ENCODE data around the gene C19orf44. TPM values are rescaled to one million over a fixed set of nuclear protein-coding genes. Genes with fewer than 3 reads are reported as not detected.

C19orf44 gene
- total and polyA plus RNA-seq, 2 experiments from 2014 or later, result 2.5 to 5.9 TPM

DNA sequence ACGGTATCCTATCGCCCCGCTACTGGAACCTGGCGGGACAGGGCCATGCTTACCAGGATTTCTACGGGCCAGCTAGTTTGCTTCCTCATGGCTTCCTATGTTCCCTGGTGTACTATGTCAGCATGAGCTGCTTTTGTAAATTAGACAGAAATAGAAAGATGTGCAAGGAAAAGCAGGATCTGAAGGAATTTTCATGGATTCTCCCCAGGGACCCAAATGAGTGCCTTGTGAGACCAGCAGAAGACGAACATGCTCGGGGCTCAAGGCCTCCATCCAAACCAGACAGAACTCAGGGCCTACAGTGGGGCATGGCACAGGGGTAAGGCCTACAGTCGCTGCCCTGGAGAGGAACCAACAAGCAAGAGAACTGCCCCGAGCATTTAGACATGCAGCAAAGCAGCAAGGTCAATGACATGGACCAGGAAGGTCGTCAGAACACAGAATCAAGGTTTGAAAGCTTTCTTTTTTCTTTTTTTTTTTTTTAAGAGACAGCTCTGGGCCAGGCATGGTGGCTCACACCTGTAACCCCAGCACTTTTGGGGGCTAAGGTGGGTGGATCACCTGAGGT lies 41.8 kb upstream of the C19orf44 start:
- no peaks in the 10 kb centered on the region for H3K9me3 Mint-ChIP-seq

DNA sequence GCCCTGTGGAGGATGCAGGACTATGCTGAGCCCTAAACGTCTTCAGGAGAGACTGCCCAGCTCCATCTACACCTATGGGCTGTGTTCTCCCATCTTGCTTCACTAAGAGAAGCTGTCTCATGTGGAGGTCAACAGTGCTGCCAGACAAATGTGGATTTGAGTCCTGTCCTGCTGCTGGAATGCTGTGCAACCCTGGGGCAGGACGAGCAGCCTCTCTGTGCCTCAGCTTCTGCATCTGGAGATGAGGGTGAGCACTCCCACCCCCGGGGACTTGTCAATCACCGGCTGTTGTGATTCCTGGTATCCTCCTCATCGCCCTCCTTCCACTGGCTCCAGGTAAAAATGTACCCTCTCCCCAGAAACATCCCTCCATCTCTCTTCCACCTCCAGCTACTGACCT lies 40.7 kb upstream of the C19orf44 start:
- Mint-ChIP-seq H3K27ac (no peak overlapping the region), H3K36me3 (ENCODE audit: low read depth) (peaks cover 3% of the 10 kb centered on the region; the same call in 1 of the 3 replicates), H3K4me3 (no peak overlapping the region; the same call in 2 of the 3 replicates), H3K4me1 (peaks cover 45% of the 10 kb centered on the region), H3K27me3 (ENCODE audit: insufficient read depth, low read depth, poor library complexity) (peaks cover 11% of the 10 kb centered on the region), H3K9me3 (no peaks in the 10 kb centered on the region)
- no peaks in the 10 kb centered on the region for H3K9me2 ChIP-seq (ENCODE audit: insufficient read depth)
- no peak overlapping the region for H3K4me3 ChIP-seq
- ATAC-seq (no peak), DNase-seq (ENCODE audit: low spot score) (no peak)
- no peaks in the 10 kb centered on the region for H3K36me3 ChIP-seq (ENCODE audit: insufficient read depth)
- H3K79me2 ChIP-seq (replicated peaks; ENCODE audit: insufficient read depth), result peaks cover 100% of the 10 kb centered on the region
- no peak overlapping the region for H3K27ac ChIP-seq (ENCODE audit: low read depth)
- H3F3A ChIP-seq (replicated peaks; ENCODE audit: low read depth), result no peaks in the 10 kb centered on the region; the same call in 1 of the 2 replicates
- H3K4me2 ChIP-seq, result no peak overlapping the region
- peaks cover 35% of the 10 kb centered on the region for H3K4me1 ChIP-seq (ENCODE audit: insufficient read depth)
- no peaks in the 10 kb centered on the region for H3K27me3 ChIP-seq (ENCODE audit: insufficient read depth)
- no peak overlapping the region for H2AFZ ChIP-seq
- peaks cover 36% of the 10 kb centered on the region for H4K20me1 ChIP-seq (replicated peaks; ENCODE audit: insufficient read depth)
- no peak for TF ChIP-seq JUNB (IDR thresholded peaks at IDR 0.05; ENCODE audit: unreplicated experiment)
- no peak for TF ChIP-seq ZNF114 (CRISPR knock-in tag; IDR thresholded peaks at IDR 0.05)
- no peak for TF ChIP-seq STAT1 (IDR thresholded peaks at IDR 0.05; ENCODE audit: unreplicated experiment)
- no peak for TF ChIP-seq POLR2AphosphoS5 (IDR thresholded peaks at IDR 0.05; ENCODE audit: low read depth)
- TF ChIP-seq, protein P1, sequence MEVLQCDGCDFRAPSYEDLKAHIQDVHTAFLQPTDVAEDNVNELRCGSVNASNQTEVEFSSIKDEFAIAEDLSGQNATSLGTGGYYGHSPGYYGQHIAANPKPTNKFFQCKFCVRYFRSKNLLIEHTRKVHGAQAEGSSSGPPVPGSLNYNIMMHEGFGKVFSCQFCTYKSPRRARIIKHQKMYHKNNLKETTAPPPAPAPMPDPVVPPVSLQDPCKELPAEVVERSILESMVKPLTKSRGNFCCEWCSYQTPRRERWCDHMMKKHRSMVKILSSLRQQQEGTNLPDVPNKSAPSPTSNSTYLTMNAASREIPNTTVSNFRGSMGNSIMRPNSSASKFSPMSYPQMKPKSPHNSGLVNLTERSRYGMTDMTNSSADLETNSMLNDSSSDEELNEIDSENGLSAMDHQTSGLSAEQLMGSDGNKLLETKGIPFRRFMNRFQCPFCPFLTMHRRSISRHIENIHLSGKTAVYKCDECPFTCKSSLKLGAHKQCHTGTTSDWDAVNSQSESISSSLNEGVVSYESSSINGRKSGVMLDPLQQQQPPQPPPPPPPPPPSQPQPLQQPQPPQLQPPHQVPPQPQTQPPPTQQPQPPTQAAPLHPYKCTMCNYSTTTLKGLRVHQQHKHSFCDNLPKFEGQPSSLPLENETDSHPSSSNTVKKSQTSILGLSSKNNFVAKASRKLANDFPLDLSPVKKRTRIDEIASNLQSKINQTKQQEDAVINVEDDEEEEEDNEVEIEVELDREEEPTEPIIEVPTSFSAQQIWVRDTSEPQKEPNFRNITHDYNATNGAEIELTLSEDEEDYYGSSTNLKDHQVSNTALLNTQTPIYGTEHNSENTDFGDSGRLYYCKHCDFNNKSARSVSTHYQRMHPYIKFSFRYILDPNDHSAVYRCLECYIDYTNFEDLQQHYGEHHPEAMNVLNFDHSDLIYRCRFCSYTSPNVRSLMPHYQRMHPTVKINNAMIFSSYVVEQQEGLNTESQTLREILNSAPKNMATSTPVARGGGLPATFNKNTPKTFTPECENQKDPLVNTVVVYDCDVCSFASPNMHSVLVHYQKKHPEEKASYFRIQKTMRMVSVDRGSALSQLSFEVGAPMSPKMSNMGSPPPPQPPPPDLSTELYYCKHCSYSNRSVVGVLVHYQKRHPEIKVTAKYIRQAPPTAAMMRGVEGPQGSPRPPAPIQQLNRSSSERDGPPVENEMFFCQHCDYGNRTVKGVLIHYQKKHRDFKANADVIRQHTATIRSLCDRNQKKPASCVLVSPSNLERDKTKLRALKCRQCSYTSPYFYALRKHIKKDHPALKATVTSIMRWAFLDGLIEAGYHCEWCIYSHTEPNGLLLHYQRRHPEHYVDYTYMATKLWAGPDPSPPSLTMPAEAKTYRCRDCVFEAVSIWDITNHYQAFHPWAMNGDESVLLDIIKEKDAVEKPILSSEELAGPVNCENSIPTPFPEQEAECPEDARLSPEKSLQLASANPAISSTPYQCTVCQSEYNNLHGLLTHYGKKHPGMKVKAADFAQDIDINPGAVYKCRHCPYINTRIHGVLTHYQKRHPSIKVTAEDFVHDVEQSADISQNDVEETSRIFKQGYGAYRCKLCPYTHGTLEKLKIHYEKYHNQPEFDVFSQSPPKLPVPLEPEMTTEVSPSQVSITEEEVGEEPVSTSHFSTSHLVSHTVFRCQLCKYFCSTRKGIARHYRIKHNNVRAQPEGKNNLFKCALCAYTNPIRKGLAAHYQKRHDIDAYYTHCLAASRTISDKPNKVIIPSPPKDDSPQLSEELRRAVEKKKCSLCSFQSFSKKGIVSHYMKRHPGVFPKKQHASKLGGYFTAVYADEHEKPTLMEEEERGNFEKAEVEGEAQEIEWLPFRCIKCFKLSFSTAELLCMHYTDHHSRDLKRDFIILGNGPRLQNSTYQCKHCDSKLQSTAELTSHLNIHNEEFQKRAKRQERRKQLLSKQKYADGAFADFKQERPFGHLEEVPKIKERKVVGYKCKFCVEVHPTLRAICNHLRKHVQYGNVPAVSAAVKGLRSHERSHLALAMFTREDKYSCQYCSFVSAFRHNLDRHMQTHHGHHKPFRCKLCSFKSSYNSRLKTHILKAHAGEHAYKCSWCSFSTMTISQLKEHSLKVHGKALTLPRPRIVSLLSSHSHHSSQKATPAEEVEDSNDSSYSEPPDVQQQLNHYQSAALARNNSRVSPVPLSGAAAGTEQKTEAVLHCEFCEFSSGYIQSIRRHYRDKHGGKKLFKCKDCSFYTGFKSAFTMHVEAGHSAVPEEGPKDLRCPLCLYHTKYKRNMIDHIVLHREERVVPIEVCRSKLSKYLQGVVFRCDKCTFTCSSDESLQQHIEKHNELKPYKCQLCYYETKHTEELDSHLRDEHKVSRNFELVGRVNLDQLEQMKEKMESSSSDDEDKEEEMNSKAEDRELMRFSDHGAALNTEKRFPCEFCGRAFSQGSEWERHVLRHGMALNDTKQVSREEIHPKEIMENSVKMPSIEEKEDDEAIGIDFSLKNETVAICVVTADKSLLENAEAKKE (CRISPR knock-in tag; IDR thresholded peaks at IDR 0.05), result no peak
- TF ChIP-seq, protein P2, sequence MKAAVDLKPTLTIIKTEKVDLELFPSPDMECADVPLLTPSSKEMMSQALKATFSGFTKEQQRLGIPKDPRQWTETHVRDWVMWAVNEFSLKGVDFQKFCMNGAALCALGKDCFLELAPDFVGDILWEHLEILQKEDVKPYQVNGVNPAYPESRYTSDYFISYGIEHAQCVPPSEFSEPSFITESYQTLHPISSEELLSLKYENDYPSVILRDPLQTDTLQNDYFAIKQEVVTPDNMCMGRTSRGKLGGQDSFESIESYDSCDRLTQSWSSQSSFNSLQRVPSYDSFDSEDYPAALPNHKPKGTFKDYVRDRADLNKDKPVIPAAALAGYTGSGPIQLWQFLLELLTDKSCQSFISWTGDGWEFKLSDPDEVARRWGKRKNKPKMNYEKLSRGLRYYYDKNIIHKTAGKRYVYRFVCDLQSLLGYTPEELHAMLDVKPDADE (IDR thresholded peaks at IDR 0.05), result no peak
- no peak for TF ChIP-seq EZH2phosphoT487 (IDR thresholded peaks at IDR 0.05; ENCODE audit: unreplicated experiment)

More for the DNA sequence above, 41.8 kb upstream of the C19orf44 start:
- Histone ChIP-seq H3K4me1 (ENCODE audit: insufficient read depth) (peaks cover 30% of the 10 kb centered on the region), H3K4me3 (no peak overlapping the region), H3K27ac (ENCODE audit: low read depth) (no peak overlapping the region; the same call in 1 of the 2 replicates), H2AFZ (no peak overlapping the region), H3K79me2 (replicated peaks; ENCODE audit: insufficient read depth) (peaks cover 100% of the 10 kb centered on the region), H3K36me3 (ENCODE audit: insufficient read depth) (no peaks in the 10 kb centered on the region), H3K4me2 (peak overlapping the region; percentile 51; the same call in 1 of the 2 replicates), H3F3A (replicated peaks; ENCODE audit: low read depth) (no peaks in the 10 kb centered on the region; the same call in 1 of the 2 replicates), H3K9me2 (ENCODE audit: insufficient read depth) (no peaks in the 10 kb centered on the region), H4K20me1 (replicated peaks; ENCODE audit: insufficient read depth) (peaks cover 43% of the 10 kb centered on the region), H3K27me3 (ENCODE audit: insufficient read depth) (no peaks in the 10 kb centered on the region)
- peak; percentile 6; the same call in 1 of the 3 replicates for ATAC-seq
- DNase-seq (ENCODE audit: low spot score), result no peak
- H3K27me3 Mint-ChIP-seq (ENCODE audit: insufficient read depth, low read depth, poor library complexity), result peaks cover 11% of the 10 kb centered on the region
- H3K27ac Mint-ChIP-seq, result peak overlapping the region; percentile 85
- peaks cover 7% of the 10 kb centered on the region; the same call in 1 of the 3 replicates for H3K36me3 Mint-ChIP-seq (ENCODE audit: low read depth)
- H3K4me3 Mint-ChIP-seq, result no peak overlapping the region; the same call in 2 of the 3 replicates
- TF ChIP-seq ZNF331 (CRISPR knock-in tag; IDR thresholded peaks at IDR 0.05; ENCODE audit: low read depth) (no peak), EZH2 (IDR thresholded peaks at IDR 0.05; ENCODE audit: low read depth, unreplicated experiment) (no peak)
- TF ChIP-seq, protein P2 (IDR thresholded peaks at IDR 0.05), result no peak
- H3K4me1 Mint-ChIP-seq, result peaks cover 40% of the 10 kb centered on the region
